Activated CD8-positive, alpha-beta memory T cell treated with anti-CD3 and anti-CD28 coated beads for 48 hours (primary cell): Measurements from ENCODE around the gene TRIB2.
A peak's percentile ranks its signal among the peaks of the same experiment; 100 is the strongest.

ENCODE experiments used
- DNase-seq, 3 experiments: peaks; one replicate each; pipeline ENCODE4 v3.0.0-alpha.2; 2020; ENCODE audit warnings: low read depth in 2 of 3, low spot score in 2 of 3

The TRIB2 gene

DNA sequence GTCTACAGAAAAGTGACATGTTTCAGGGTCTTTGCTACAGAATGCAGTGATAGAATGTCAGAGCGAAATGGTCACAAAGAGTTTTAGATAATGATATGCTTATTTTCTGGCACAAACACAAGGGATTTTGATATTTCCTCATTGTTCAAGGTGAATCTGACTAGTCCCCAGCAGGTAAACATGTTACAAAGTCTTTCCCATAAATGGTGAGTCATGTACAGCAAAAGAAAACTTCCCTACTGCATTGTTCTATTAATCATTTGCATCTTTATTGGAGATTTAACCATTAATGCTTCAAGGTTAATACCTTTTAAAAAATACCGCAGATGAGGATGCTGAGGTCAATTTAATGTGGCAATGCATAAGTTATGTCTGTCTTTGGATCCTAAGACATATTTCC lies 19.1 kb upstream of the TRIB2 start:
- DNase-seq: no peak

DNA sequence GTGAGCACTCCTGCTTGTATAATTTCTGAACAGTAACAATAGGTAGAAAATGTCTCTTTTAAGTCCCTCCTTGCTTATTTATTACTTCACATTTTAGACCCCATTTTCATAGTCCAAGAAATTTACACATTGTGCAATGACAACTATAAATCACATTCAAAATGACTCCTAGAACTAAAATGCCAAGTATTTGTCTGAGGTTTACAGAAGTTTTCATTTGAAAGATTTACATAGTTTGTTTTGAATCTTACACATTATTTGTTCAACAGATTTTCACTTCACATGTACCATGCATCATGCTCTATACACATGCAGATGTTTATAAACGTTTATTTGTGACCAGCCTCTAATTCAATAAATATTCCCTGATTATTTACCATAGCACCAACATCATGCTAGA lies 15.7 kb upstream of the TRIB2 start:
- DNase-seq: no peak

DNA sequence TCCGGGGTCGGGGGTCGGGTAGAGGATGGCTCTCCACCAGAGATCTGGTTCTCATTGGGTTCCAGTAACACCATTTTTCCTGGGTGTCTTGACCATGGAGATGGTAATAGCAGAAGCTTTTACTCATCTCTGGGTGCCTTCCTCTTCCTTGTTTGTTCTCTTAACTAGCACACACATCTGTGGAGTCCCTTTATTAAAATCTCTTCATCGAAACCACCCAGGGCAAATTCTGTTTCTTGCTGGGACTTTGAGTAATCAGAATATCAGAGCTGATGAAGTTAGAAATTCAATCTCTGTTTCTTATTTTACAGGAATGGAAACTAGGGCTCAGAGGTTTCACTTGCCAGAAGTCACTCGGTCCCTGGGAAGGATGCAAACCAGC lies 15.0 kb upstream of the TRIB2 start:
- DNase-seq: no peak

DNA sequence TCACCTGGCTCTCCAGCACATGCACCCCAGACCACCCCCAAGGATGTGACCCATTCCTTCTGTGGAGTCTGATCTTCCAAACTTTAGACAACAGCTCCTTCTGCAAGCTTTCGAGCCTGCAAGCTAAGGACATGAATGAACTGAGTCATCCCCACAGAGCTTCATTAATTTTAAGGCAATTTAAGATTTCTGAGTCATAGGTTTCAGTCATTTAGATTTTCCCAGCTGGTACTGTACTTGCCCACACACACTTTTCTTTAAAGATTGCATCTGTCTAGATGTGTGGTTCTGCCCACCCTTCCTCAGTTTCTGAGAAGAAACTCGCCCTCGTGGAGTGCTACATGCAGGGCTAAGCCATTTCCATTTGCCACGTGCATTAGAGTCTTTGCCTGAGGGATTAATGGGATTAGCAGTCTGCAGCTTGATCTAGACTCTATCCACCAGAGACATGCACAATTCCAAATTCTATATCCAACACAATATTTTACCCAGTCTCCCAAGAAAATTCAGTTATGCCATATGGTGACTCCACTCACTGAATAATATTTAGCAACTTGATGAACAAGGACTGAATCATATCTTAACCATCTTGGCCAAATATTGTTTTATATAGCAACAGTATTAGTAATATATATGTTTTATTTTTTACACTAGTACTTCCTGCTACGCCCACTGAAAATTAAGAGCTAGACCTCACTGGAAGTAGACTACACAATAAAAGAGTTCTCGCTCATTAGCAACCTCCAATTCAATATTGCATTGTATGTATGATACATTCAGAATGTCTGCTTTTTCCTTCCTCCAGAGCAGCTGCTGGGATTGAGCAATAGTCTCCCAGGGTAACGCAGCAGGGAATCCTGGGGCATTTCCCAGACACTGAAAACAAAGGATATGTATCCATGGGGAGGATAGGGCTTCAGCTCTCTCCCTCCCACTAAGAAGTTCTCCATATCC lies 14.3 kb upstream of the TRIB2 start:
- DNase-seq: no peak

DNA sequence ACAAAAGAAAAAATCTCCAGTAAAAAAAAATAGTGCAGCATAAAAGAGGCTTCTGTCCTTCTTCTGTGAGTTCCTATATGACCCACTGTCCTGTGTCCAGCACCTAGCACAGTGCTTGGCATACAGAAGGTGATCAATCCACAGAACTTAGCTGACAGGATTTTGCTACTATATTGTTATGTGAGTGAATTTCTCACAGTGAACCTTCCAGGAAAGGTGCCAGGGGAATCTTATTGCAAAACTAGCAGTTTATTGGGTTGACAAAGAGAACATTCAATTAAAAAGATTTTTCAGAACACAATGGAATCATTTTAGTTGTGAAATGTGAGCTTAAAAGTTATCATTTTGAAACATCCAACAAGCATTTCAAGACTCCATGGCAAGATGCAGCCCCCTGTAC lies 12.4 kb upstream of the TRIB2 start:
- DNase-seq: no peak

DNA sequence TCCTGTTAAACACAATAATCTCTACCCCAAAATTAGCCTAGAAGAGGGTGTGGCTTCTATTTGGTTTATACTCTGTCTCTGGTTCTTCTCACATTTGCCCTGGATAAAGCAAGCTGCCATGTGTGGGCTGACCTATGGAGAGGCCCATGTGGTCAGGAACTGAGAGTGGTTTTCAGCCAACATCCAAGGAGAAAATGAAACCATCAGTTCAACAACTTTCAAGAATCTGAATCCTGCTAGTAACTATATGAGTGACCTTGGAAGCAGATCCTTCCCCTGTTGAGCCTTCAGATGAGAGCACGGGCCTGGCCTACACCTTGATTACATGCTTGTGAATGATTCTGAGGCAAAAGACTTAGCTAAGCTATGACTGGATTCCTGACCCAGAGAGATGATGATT lies 11.5 kb upstream of the TRIB2 start:
- DNase-seq: no peak

DNA sequence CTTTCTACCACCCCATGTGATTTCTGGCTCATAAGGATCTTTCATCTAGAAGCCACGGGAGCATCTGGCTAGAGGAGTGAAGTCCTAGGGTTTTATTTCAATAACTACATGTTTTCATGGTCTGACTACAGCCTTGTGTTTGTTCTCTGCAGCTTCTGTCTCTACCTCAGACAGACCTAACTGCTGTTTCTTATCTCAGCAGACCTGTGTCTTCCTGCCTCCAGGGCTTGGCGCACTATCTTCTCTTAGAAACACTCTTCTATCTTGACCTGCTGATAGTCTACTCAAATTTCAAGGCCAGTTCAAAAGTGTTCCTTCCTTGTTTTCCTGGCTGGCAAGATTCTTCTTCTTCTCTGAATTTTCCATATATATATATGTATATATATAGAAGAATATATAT lies 11.0 kb upstream of the TRIB2 start:
- no peak for DNase-seq

DNA sequence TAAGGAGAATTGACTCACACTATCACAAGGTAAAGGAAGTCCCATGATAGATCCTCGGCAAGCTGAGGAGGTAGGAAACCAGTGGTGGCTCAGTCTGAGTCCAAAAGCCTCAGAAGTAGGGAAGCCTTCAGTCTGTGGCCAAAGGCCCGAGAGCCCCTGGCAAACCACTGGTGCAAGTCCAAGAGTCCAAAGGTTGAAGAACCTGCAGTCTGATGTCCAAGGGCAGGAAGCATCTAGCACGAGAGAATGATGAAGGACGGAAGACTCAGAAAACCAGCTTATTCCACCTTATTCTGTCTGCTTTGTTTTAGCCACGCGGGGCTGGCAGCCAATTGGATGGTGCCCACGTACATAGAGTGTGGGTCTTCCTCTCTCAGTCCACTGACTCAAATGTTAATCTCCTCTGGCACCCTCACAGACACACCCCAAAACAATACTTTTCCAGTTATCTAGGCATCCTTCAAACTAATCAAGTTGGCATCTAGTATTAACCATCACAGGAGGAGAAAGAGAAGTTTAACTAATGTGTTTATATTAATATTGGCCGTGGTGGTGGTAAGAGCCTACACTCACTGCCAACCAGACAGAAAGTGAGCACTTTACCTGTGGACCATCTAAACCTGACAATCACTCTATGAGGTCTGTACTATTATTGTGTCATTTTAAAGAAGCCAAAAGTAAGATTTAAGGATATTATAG lies 8.1 kb upstream of the TRIB2 start:
- DNase-seq: no peak

DNA sequence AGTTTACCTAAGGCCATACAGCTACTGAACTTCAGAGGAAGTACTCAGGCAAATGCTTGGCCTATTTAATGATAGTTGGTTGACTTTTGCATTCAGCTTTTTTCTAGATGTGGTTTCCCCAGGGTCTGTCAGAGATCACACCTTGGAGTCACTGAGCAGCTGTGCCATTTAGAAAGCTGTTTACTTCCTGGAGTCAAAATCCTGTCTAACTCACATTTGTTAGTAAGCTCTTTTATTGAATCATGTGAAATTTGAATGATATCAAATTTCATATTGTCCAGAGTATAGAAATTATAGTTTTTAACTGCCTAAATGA lies 7.6 kb upstream of the TRIB2 start:
- DNase-seq: no peak

DNA sequence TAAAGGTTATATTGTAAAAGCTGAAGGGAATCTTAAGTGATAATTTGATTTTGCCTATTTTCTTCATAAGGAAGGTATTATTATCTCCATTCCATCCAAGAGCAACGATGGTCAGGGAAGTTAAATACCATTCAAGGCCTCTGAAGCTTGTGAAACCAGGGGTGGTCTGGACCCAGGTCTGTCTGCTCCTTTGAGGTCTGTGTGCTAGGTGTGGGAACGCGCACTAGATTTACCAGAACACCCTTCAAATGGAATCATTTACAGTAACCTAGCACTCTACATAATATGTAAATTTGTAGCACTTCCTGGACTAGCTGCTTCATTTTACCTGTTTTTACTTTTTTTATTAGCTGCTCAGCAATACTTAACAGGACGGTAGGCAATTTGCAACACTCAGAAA lies 6.4 kb upstream of the TRIB2 start:
- DNase-seq: no peak

DNA sequence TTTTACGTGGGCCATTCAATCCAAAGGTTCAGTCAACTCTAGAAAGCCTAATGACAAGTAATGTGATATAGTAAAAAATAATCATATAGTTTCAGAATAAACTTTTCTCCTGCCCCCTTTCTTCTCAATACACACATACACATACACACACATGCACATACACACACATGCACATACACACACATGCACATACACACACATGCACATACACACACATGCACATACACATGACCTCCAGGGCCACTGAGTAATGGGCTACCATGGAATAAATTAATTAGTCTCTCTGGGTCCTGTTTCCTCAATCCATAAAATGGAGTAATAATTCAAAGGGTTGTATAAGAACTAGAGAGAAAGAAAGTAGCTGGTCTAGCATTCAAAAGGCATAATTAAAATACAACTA lies 5.4 kb upstream of the TRIB2 start:
- no peak for DNase-seq

DNA sequence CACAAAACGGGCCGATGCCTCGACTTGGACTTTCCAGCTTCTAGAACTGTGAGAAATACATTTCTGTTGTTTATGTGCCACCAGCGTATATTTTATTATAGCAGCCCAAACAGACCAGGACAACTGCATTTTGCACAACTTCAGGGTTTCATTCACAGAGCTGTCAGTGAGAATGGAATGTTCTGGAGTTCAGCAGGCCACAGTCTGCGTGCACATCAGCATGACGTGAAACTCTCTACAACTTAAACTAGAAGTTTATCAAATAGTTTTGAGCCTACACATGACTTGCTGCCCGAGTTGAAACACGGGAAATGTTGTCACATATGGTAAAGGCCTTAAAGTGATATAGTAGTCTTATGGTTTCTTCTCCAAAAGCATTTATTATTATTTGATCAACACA lies 3.9 kb upstream of the TRIB2 start:
- no peak for DNase-seq

DNA sequence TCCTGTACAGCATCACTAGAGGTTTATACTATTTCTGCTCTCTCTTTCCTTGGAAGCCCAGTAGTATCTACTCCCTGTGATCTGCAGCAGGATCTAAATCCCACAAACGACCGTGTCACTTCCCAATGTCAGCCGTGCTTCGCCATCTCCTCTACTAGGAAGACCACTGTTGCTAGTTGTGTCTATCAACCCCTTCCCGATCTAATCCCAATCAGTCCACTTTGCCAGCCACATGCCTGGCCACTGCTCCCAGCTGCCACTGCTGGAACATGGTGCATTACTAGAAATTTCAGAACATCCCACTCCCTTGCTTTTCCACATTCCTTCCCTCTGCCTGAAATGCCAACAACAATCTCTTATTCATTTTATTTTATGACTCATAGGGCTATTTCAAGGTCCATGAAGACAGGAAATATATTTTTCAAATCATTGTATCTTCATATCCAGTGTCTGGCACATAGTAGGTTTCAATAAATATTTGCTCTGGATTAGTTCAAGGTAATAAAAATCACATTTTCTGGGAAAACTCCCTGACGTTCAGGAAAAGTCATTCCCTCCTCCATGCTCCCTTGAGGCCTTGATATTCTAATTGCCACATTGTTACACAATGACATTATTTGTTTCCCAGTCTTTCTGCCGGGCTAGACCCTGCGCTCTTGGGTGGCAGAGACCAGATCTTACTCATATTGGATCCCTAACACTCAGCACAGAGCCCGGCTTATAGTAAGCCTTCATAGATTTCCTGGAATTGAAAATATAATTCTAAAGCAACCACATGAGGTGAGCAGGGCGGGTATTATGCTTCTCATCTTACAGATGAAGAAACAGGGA lies 2.1 kb upstream of the TRIB2 start:
- no peak for DNase-seq

DNA sequence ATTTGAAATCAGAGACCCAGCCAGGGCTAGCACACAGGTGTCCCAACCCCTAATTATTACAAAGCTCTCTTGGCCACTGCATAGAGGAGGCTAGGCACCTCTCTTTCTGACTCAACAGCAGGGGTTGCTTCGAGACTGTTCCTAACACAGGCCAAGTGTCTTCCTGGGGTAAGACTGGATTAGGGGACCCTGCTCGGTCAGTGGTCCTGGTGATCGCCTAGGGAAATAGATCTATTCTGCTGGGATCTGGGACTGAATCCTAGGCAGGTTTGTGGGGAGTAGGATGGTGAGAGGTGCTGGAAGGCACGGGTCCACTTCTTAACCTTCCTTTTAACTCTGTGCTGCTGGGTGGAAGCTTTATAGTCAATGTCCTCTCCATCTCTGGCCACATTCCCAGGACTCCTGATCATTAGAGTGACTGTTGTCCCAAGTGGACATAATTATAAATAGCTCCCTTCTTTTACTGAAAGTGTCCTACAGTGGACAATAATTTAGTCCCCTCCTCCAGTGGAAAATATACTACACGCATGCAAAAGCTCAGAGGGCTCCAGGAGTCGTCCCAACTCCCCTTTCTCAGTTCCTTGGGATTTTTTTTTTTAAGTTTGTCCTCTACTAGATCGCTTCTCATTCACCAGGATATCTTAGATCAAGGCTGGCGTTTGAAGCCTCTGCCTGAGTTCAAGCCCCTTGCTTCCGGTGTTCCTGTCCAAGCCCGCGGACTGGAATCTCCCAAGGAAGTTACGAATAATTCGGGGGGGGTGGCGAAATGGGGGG lies 1.3 kb upstream of the TRIB2 start:
- DNase-seq: no peak

DNA sequence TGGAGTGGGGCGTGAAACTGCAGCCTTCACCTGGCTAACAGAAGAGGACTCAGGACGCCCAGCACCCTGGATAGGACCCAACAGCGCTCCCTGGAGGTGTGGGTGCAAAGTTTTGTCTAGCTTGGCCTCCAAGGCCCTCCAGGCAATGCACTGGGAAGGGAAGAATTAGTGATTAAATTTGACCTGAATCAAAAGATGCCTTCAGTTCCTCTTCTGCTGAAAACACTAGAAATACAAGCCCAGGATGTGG lies 779 bp upstream of the TRIB2 start:
- peak in 2 of 3 experiments; percentile 40 to 55 for DNase-seq

DNA sequence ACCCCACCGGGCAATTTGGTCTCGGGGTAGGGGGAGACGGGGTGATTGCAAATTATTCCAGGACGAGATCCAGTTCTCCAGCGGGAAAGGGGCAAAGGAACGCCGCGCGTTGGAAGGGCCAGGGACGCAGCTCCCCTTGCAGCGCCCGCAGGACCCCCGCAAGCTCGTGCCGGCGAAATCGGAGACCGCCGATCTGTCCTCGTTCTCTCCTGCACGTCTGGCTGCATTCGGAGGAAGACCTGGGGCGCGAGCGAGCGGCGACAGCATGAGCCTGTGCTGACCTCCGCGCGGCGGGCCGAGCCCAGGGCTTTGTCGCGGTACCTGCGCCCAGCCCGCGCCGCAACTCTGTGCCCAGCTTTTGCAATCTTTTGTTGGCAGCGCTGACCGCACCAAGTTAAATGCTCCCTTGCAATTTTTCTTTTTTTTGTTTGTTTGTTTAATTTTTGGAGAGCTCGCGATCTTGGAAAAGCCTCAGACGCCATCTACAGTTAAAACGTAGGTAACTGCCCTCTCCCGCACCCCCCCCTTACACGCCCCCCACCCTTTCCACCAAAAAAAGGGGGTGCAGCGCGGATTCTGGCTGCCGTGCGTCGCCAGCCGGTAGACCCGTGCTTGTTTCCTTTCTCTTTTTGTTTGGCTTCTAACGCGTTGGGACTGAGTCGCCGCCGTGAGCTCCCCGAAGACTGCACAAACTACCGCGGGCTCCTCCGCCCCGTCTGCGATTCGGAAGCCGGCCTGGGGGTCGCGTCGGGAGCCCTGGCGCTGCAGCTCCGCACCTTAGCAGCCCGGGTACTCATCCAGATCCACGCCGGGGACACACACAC lies 667 bp downstream of the TRIB2 start:
- peak in 1 of 3 experiments; percentile 21 for DNase-seq

DNA sequence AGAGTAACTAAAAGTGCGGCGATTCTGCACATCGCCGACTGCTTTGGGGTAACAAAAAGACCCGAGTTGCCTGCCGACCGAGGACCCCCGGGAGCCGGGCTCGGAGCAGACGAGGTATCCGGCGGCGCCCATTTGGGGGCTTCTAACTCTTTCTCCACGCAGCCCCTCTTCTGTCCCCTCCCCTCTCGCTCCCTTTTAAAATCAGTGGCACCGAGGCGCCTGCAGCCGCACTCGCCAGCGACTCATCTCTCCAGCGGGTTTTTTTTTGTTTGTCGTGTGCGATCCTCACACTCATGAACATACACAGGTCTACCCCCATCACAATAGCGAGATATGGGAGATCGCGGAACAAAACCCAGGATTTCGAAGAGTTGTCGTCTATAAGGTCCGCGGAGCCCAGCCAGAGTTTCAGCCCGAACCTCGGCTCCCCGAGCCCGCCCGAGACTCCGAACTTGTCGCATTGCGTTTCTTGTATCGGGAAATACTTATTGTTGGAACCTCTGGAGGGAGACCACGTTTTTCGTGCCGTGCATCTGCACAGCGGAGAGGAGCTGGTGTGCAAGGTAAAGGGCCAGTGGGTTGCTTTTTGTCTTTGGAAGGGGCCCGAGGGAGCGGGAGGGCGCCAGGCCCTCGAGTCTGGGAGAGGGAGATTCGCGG lies 1.4 kb downstream of the TRIB2 start:
- DNase-seq: no peak

DNA sequence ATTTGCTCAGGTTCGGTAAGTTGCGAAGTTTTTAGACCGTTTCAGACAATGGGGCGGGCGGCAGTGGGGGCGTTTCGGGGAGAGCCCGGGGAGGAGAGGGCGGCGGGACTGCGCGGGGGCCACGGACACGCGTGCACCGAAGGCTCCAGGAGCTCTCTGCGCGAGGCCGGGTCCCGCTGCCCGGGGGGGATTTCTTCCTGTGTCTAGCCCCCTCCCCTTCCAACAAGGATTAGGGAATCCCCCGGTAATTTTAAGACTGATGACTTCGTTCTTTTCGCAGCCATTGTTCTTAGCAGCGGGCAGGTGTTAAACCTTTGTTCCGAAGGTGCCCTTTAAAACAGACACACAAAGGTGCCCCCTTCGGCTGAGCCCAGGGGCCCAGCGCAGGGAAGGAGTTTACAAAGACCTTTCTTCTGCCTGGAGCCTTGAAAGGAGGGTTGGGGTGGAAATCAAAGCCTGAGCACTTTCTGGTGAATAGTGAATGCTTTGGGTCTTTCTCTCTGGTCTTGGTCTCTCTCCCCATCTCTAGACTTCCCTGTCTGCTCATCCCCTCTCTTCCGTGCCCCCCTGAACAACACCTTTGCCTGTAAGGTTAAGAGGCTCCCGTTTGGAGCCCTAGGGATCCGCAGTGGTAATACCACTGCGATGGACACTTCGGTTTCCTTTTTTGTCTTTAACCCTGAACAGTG lies 2.1 kb downstream of the TRIB2 start:
- no peak for DNase-seq
